Lower leg skin (tissue), 3 donors: Measurements from ENCODE around the gene HM13.
"Not testable (repeated sequence)": the region's sequence is repeated elsewhere in the genome, so short reads cannot be mapped to it uniquely, and the experiment has no call there.

Experiments used
- CTCF ChIP-seq, 3 donors: fragments of 450-650 bp; IDR thresholded peaks; one replicate each; pipeline ENCODE4 v1.5.1; 2016; ENCODE audit warnings: antibody characterized with exemption in 3 of 3, mild to moderate bottlenecking in 3 of 3, moderate library complexity in 2 of 3
- POLR2A ChIP-seq, 2 donors: fragments of 450-650 bp; IDR thresholded peaks; one replicate each; pipeline ENCODE4 v1.6.1; 2016 to 2017; ENCODE audit warnings: antibody characterized with exemption in 2 of 2, mild to moderate bottlenecking in 1 of 2, moderate library complexity in 1 of 2

- not testable (repeated sequence) for TF ChIP-seq CTCF, POLR2A (IDR thresholded peaks at IDR 0.05)
These were observed 43.3 kb upstream of the HM13 start for GRCh38 chr20:31470946-31471345.
